GM12864 (cell line): ENCODE results near the gene NBEAL2.

Experiments
- DNase-seq: peaks from one replicate; pipeline ENCODE4 v3.0.0-alpha.2; 2011; ENCODE audit warnings: low read depth
- H3K4me3 ChIP-seq: 2 replicates; pipeline ENCODE4 v1.5.1; 2011; ENCODE audit warnings: mild to moderate bottlenecking, low read depth, low read length, control low read depth
- CTCF ChIP-seq: IDR thresholded peaks from 2 replicates; pipeline ENCODE4 v1.5.1; 2011; ENCODE audit warnings: low read depth, mild to moderate bottlenecking, moderate library complexity, low read length, control low read depth, inconsistent platforms; ENCODE audit errors: missing control alignments

The NBEAL2 gene

GRCh38 chr3:46965151-46965550 lies 14.3 kb upstream of the NBEAL2 start:
- H3K4me3 ChIP-seq: no peak overlapping the region
- DNase-seq: no peak
- TF ChIP-seq CTCF: no peak

- no peak for TF ChIP-seq CTCF
- no peak overlapping the region for H3K4me3 ChIP-seq
- no peak for DNase-seq
Measured at GRCh38 chr3:46966811-46967210, 12.7 kb upstream of the NBEAL2 start.

DNA sequence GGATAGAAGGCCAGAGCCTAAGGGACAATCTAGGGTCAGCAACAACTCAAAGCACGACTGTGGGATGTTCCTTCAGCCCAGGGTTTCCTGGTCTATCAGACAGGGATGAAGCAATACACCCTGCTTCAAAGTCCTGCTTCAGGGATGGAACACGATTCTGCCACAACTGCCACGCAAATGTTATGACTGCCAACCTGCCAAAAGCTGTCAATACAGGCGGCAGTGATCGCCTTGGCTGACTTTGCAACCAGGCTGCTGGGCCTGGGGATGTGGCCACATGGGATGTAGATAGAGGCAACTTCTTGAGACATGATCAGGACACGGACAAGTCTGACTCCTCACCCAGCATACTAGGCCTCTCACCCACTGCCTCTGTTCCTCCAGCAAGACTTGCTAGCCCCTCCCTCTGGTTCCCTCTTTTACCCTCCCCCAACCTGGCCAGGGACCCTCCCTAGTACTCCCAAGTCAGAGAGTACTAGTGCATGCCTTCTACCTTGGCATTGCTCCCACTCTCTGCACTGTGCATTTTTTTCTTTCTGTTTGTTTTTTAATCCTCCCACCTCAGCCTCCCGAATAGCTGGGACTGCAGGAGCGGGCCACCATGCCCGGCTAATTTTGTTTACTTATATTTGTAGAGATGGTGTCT lies 10.6 kb upstream of the NBEAL2 start:
- TF ChIP-seq CTCF: no peak
- DNase-seq: no peak
- no peak overlapping the region for H3K4me3 ChIP-seq

GRCh38 chr3:46970391-46971091 lies 8.9 kb upstream of the NBEAL2 start:
- no peak for TF ChIP-seq CTCF
- DNase-seq: no peak
- H3K4me3 ChIP-seq: no peak overlapping the region

GRCh38 chr3:46971151-46971550 lies 8.3 kb upstream of the NBEAL2 start:
- DNase-seq: no peak
- H3K4me3 ChIP-seq: no peak overlapping the region; the same call in 1 of the 2 replicates
- TF ChIP-seq CTCF: no peak

DNA sequence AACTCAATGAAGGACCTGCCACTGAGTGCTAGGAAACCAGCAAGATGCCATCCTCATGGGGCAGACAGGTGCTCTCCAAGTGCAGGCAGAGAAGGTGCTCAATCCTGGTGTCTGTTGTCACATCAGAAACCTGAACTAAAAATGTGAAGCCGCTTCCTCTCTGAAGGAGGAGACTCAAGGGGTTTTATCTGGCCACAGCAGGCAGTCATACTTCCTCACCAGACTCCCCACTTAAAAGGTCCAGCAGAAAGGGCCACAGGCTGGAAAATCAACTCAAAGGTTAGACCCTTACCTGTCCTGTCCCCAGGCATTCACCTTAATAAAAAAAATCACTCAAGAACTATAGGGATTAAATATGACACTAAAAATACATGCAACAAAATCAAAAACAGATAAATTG lies 7.7 kb upstream of the NBEAL2 start:
- H3K4me3 ChIP-seq: no peak overlapping the region
- no peak for DNase-seq
- TF ChIP-seq CTCF: no peak

GRCh38 chr3:46972396-46972795 lies 7.1 kb upstream of the NBEAL2 start:
- H3K4me3 ChIP-seq: no peak overlapping the region
- TF ChIP-seq CTCF: no peak

More at GRCh38 chr3:46972396-46972795, 7.1 kb upstream of the NBEAL2 start:
- DNase-seq: no peak
